HG02798 (cell line): Measurements from ENCODE around the gene POLR2L.
A peak's percentile ranks its signal among the peaks of the same experiment; 100 is the strongest.

Experiments
- ATAC-seq: cut with Tn5 transposase; IDR thresholded peaks from one replicate; pipeline ENCODE4 v1.9.1; 2021; ENCODE audit warnings: mild to moderate bottlenecking; ENCODE audit not compliant: unreplicated experiment, poor library complexity

POLR2L gene

DNA sequence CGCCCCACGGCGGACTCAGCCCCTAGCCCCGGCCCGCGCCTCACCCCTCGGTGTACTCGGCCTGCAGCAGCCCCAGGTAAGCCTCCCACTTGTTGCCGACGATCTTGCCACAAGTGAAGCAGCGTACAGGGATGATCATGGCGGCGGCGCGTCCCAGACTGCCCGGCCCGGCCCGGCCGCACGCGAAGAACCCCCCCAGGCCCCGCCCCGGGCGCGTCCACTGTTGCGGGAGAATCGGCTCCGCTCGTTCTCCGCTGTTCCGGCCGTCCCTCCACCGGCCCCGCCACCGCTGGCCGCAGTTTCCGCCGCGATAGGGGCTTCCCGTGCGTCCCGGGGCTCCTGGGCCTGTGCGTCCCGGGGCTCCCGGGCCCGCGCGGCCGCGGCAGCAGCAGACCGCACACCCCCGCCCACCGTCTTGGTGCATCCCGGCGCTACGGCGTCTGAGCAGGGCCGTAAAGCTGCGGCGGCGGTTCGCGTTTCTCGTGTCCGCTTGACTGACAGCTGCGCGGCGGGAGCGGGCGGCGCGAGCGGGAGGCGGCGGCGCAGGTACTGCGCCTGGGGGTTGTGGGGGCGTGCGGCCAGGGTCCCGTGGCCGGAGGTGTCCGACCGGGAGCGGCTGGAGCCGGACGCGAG is at the start of gene POLR2L, which contains the start of gene TSPAN4:
POLR2L (minus strand) TSS at position 160 of the 633 bp plus-strand sequence; CDS start at position 139, 21 bp downstream.
TSPAN4 (plus strand) TSS at position 483 of the 633 bp plus-strand sequence. CDS start 7,453 bp downstream, outside the sequence.
- peak; percentile 75 for ATAC-seq

DNA sequence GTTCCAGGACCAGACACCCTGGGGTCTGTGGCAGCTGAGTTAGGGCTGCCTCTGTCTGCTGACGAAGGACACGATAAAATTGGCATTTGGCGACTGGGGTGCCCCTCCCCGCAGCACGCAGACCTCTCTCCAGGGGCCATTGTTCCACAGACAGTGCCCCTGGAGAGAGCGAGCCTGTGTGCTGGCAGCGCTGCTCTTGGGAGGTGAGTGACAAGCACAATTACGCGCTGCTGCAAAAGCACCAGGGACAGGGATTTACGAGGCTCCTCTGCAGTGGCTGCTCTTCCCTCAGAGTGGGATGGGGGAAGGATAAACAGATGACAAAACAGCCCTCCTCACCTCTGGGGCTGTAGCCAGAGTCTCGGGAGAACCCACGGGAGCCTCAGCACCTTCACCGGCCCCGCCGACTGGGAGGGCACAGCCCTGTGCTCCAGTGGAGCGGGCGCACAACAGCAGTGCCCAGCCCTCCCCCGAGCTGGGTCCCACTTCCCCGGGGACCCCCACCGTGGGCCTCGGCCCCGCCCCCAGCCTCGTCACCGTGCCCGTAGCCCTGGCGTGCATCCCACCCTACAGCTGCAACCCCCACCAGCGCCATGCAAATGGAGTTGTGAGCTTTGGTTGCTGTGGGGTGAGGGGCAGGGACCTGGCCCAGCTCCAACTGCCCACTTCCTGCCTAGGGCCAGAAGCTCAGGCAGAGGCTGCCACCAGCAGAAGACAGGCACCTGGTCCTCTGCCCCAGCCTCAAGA is 48.6 kb upstream of the POLR2L start:
- no peak for ATAC-seq

DNA sequence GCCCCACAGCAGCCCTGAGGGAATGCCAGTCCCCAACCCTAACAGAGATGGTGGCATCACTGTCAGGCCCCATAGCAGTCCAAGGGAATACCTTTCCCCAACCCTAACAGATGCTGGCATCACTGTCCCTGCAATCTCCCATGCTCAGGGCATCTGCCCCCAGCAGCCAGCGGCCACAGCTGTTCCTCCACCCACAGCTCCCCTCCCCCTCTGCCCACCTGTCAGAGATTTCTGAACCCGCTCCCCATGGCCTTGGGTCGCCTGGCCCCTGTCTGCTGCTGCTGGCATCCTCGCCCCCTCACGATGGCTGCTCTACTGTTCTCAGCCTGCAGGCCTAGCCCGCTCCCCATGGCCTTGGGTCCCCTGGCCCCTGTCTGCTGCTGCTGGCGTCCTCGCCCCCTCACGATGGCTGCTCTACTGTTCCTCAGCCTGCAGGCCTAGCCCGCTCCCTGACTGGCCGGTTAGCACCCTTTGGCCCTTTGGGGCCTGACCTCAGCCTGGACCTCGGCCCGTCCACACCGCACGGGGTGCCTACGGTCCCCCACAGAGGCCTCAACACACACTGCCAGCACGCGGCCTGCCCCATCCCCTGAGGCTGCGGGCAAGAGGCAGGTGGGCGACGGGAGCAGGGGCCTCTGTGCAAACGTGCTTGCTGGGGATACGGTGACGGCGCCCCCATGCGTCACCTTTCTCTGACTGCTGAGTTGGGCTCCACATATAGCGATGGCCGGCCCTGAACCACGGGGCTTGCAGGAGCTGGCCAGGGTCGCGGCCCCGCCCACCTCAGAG is 47.6 kb upstream of the POLR2L start:
- ATAC-seq: no peak

DNA sequence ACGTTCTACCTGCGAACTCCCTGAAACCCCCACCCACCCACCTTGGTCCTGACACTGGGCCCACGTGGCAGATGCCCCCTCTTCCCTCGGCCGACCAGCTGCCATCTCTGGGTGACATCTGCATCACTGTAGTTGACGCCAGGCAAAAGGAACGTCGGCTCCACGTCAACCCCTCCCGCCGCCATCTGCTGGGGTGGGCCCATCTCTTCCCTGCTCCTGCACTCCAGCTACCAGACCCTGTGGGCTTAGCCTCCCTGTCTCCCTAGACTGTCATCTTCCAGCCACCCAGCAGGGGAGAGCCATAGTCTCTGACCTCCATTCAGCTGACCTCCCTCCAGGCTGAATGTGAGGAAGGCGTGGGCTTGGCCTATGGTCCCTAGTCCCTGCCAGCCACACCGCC is 46.9 kb upstream of the POLR2L start:
- no peak for ATAC-seq

DNA sequence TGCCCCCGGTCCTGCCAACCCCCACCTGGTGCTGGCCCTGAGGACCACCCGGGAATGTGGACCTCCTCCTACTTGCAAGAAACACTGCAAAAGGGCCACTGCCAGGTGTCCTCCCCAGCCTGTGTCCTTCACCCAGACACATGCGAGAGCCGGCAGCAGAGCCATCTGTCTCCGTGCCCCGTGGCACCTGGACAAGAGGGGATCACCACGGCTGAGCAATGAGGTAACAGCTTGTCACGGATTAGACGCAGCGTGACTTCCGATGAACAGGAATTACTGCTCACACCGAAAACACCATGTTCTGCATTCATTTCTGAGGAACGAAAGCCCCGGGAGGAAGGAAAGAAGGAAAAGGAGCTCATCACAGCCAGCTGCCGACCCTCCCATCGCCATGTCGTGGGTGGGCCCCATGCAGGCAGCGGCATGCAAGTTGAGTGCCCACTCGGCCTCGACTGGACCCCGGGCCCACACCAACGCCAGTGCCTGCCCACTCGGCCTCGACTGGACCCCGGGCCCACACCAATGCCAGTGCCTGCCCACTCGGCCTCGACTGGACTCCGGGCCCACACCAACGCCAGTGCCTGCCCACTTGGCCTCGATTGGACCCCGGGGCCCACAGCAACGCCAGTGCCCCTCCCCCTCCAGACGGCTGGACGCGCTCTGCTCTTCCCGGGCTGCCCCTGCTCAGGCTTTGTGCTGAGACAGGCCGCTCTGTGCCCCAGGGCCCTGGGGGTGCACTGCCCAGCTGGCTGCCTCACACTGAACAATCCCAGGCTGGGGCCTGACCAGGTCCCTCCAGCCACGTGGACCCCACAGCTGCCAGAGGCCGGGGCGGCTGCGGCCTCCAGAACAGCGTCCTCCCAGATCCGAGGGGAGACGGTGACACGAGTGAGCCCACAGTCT is 46.2 kb upstream of the POLR2L start:
- no peak for ATAC-seq

DNA sequence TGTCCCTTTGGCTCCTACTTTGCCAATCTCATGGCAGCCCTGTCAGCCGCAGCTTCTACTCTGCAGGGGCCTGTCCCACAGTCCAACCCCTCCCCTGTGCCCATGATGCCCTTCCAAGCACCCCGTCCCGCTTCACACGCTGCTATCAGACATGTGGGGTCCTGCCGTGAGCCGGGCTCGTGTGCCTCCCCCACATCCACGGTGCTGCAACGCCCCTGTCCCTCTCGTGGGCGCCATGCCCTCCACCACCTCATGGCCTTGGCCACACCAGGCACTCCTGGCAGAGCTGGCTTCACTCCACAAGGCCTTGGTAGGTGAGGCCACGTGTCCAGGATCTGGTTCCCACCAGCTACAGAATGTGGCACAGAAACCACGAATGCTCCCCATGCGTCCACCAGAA is 45.3 kb upstream of the POLR2L start:
- no peak for ATAC-seq

DNA sequence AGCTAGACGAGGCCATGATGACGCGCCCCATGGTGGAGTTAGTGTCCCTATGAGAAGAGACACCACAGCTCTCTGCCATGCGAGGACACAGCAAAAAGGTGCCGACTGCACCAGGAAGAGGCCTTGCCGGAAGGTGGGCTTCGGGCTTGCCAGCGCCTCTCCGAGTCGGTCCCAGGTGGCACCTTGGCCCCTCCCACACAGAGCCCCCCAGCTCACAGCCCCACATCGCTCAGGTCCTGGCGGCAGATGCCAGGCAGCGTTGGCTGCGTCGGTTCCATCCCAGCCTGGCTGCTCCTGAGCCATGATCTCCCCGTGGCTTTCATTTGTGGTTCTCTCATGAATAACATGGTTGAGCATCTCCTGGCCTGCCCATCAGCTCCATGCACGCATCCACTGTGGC is 44.2 kb upstream of the POLR2L start:
- ATAC-seq: no peak

DNA sequence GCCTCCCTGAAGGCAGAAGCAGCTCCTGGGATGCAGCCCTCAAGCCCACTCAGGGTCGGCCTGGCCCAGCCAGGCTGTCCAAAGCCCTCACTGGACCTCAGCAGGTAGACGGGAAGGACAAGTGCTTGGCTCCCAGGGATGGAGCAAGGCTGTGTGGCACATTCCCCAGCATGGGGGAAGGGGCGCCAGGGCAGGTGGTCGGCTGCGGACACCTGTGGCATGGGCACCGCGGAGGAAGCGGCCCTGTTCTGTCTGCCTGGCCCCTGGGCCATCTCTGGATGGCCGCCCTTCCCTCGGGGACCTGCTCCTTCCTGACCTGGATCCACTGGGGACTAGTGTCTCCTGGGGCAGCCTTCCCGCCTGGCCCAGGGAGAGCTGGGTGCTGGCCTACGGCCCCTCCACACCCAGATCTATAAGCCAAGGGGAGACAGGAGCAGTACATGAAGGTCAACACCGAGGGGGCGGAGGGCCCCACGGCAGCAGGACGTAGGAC is 42.3 kb upstream of the POLR2L start:
- no peak for ATAC-seq

DNA sequence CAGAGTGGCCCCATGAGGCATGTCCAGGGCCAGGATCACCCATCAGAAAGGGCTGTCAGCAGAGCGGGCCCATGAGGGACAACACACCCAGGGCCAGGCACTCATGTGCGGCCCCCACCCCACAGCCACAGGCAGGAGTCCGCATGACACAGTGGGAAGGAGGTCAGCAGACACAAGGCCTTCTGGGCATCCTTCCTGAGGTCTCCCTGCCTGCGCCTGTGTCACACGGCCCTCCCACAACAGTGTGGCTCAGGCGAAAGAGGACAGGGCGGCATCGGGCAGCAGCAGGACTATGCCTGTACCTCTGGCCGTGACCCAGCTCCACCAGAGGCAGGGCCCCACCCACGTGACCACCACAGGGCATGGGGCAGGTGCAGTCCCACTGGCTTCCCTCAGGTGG is 41.2 kb upstream of the POLR2L start:
- no peak for ATAC-seq

DNA sequence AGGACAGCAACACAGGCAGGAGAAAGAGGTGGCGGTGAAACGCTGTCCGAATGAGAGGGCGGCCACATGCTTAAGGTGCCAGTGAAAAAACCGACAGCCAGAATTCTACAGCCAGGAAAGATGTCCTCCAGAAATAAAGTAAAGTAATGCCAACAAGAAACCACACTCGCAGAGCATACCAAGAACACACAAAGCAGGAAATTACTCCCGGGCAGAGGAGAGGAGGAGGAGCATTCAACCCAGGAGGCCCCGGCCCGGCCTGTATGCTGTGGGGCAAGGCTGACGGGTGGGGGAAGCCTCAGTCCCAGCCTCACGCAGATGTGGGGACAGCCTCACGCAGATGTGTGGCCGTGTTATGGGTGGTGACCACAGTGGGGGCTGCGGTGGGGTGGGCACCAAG is 40.3 kb upstream of the POLR2L start:
- no peak for ATAC-seq

DNA sequence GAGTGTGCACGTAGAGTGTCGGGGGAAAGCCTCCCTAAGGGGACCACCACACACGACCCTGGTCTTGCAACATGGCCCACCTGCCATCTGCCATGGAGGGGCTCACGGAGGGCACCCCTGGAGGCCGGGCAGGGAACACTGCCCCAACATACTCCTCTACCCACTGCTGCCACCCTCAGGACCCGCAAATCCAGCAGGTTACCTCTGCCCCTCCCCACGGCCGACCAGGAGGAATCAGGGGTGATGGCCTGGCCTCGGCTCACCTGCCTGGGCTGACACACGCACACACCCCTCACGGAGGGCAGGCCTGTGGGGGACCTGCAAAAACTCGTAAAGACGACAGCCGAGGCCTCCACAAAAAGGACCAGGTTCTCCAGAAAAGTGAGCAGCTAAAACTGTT is 38.1 kb upstream of the POLR2L start:
- ATAC-seq: no peak

DNA sequence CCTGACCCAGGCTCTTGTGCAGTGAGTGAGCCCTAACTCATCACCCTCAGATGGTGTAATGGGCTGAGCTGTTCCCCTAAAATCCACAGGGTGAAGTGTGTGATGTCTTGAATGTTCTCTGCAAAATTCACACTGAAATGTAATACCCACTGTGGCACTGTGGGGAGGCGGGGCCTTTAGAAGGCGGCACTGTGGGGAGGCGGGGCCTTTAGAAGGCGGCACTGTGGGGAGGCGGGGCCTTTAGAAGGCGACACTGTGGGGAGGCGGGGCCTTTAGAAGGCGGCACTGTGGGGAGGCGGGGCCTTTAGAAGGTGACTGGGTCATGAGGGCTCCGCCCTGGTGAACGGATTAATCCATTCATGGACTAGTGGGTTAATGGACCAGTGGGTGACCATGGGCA is 35.2 kb upstream of the POLR2L start:
- no peak for ATAC-seq

DNA sequence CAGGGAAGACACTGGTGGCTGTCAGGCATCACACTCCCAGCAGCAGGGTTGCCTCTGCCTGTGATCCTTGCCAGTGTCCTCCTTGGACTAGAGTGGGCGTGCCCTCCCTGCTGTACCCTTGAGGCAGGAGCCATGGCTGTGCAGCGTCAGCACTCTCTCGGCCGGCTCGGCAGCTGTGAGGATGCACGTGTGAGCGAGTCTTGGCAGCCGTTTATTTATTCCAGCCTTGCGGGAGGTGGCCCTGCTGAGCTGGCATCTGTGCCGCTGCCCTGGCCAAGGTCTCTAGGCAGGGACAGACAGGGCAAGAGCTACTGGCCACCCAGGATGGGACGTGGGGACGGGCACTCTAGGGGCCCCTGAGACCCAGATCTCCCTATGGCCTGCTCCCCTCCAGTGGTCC is 34.2 kb upstream of the POLR2L start:
- no peak for ATAC-seq

DNA sequence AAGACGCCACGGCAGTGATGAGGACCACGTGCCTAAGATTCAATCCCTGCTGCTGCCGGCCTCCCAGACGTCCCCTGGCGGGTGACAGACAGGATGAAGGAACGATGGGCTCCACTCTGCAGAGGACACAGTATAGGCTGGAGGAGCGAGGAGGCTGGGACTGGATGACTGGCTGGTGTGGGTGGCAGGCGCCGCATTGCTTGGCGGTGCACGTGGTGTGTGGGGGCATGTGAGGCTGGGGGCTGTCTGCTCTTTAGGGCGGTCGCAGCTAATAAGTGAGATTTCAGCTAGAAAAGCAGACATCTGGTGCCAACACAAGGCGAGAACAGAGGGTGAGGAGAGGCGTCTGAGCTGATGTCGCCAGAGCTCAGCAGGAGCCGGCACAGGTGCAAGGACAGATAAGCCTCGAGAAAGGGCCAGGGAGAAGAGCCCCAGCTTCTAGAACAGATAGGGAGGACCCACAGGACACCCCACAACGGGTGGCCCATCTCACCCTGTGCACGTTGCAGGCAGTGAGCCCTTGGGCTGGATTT is 33.5 kb upstream of the POLR2L start:
- no peak for ATAC-seq

DNA sequence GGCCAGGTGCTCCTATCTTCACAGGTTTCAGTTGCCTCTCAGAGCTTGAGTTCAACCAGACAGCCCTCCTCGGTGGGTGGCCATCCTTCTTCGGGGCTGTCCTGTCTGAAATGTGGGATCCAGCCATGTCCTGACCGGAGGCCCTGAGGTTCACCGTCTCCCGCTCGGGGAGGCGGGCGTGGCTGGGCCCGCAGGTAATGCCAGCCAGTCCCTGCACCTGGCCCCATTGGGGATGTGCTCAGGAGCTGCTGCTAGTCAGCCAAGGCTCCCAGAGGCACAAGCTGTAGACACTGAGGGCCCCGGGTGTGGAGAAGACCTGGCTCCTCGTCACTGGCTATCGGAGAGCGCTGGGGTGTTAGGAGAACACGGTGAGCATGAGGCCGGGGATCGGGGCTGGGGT is 32.9 kb upstream of the POLR2L start:
- no peak for ATAC-seq

DNA sequence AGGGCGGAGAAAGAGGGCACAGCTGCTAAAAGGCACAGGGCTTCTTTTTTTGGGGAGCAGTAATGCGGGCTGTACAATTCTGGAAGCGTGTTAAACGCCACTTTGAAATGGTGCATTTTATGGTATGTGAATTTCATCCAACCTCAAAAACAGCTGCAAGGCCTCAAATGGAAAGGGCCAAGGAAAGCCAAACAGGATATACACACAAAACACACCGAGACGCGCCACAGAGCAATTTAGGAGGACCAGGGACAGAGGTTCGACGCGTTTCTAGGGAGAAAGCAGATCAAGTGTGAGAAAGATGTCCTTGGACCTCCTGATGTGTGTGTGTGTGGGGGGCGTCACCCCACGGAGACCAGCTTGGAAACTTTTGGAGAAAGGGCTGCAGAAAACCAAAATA is 31.4 kb upstream of the POLR2L start:
- ATAC-seq: no peak

DNA sequence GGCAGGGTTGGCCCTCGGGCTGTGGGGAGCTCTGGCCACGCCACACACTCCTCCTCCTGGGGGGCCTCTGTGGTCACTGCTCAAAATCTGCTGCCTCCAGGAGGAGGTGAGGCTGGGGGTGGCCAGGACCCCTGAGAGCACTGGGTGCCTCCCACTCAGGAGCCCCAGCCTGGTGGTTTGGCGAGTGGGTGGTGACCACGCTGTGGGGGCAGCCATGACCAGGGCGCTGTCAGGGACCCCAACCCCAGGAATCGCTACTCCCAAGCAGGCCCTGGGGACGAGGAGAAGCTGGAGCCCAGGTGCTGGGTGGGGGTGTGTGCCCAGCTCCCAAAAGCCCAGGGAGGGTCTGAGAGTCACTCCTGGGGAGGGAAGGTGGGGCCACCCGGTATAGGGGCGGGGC is 30.5 kb upstream of the POLR2L start:
- ATAC-seq: no peak

DNA sequence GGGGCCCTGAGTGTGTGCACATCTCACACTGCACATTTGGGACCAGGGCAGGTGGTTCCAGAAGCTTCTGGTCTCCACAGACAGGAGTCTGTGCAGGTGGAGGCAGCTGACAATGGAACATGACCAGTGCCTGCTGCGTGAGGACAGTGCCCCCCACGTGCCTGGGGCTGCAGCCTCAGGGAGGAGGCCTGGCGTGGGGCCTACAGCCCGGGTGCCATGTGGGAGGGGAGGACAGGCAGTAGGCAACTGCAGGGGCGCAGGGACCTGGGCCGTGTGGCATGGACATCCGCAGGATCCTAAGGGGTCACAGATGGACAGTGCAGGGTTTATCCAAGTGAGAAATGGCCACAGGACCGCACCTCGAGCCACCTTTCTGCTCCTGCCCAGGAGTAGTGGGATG is 29.1 kb upstream of the POLR2L start:
- no peak for ATAC-seq

DNA sequence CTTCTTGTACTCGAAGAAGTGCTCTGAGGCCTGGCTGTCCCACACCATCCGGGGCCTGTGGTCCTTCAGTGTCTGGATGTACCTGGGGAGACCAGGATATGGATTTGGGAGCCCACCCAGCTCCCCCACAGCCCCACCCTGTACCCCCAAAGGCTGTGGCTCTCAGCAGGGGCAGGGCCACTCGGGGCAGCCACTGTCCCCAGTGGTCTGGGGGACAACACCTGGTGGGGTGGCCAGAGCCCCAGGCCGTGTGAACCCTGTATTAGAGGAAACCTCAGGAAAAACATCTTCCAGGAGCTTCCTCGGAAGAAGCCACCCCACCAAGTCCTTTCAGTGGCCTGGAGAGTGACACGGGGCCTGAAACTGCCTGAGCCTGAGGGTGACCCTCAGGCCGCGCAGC is 28.1 kb upstream of the POLR2L start:
- ATAC-seq: no peak

DNA sequence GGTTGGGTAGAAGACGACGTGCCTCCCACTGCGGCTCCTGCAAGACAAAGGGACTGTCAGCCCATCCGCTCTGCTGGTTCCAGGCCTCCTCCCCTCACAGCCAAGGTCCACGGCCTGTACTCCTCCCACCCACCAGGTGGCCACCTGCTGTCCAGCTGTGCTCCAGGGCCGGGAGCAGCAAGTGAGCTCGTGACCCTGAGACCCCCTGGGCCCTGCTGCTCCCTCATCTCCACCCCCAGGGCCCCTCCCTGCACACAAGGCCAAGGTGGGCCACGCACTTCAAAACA is 27.7 kb upstream of the POLR2L start:
- ATAC-seq: no peak
